HG03280 (cell line): ENCODE data around the gene GNRHR.
"Not testable (repeated sequence)": the region's sequence is repeated elsewhere in the genome, so short reads cannot be mapped to it uniquely, and the experiment has no call there.

Experiments
- ATAC-seq: cut with Tn5 transposase; IDR thresholded peaks from one replicate; pipeline ENCODE4 v1.9.1; 2021; ENCODE audit warnings: mild to moderate bottlenecking, moderate library complexity; ENCODE audit not compliant: unreplicated experiment

Gene GNRHR

DNA sequence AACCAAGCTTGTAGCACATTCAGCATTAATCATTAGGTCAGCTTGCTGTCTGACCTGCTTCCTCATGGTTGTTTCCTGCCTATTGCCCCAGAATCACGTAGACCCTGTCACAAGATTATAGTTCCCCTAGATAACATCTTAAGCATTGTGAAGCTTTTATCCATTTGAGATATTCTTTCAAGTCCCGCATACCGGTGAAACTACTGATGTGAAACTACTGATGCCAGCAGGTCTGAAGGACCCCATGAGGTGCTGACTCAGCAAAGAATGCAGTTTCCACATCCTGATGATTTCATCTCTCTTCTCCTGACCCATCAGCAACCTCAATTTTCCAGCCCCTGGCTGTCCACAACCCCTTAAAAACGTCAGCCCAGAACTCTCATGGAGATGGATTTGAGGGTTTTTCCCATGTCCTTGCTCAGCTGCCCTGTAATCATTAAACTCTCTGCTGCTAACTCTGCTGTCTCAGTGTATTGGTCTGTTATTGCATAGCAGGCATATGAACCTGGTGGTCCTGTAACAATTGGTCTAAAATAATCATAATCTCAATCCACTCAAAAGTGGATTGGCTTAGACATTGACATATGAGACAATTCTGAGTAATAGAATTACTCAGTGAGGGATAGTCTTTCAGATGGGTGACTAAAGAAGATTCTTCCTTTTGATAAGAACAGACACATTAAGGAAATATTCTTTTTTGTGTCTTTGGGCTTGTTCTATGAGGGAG lies 26.9 kb downstream of the GNRHR start:
- no peak for ATAC-seq

DNA sequence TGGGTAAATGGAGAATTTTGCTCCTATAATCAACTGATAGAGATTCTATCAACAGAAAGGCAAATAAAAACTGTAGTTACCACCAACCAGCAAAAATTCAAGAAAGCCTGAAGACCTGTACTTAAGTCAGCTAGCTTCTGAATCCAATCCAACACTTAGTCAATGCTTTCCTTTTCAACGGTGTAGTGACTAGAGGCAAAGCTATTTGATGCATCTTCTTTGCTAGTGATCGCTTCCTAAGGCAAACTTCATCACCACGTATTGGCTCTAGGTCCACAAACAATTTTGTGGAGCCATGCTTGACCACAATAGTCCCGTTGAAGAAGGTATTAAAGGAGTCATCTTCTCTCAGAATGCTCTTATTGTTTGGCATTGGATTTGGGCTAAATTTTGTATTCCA lies 28.2 kb downstream of the GNRHR start:
- no peak for ATAC-seq

DNA sequence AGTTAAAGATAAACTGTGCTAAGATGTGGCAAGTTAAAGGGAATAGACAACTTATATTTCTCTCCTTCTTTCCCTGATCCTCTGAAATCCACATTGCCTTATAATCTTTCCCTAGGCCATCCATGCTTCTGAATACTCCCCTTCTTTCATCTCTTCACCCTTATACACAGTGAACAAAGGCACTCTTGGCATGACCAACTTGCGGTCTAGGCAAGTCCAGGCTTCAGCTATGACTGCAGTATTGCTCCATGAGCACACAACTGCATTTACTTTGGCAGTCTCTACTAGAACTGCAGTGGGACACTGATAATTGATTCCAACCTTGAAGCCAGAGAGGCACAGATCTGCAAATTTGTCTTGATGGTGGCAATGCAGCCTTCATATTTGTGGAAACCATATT lies 29.1 kb downstream of the GNRHR start:
- ATAC-seq: no peak

DNA sequence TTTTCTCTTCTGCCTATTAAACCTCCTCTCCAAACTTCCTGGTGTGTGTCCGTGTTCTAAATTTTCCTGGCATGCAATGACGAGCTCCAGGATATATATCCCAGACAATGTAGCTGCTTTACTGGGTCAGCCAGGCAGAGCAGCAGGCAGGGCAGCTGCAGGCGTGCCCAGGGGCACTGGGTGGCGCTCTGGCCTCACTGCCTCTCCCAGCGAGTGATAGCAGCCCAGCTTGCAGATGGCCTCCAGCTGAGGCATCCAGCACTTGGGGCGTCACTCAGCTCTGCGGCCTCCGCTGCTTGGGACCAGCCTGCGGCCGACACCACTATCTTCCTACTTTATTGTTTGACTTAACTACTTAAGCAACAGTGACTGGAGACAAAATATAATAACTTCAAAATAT lies 30.2 kb downstream of the GNRHR start:
- no peak for ATAC-seq

DNA sequence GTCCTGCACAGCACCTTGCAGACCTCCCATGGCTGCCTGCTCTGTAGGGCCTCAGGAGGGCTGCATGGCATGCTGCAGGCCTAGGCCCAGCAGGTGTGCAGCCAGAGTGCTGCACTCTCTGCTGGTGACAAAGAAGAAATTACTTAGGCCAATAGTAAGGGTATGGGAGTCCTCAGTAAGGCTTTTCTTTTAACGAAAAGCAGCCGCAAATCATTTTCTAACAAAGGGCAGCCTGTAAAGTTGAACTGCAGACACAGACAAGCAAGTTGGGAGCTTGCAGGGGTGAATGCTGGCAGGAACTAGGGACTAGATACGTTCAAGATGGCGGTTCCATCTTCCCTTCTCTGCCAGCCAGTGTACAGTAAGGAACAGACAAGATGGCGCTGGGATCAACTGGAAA lies 30.8 kb downstream of the GNRHR start:
- ATAC-seq: no peak

DNA sequence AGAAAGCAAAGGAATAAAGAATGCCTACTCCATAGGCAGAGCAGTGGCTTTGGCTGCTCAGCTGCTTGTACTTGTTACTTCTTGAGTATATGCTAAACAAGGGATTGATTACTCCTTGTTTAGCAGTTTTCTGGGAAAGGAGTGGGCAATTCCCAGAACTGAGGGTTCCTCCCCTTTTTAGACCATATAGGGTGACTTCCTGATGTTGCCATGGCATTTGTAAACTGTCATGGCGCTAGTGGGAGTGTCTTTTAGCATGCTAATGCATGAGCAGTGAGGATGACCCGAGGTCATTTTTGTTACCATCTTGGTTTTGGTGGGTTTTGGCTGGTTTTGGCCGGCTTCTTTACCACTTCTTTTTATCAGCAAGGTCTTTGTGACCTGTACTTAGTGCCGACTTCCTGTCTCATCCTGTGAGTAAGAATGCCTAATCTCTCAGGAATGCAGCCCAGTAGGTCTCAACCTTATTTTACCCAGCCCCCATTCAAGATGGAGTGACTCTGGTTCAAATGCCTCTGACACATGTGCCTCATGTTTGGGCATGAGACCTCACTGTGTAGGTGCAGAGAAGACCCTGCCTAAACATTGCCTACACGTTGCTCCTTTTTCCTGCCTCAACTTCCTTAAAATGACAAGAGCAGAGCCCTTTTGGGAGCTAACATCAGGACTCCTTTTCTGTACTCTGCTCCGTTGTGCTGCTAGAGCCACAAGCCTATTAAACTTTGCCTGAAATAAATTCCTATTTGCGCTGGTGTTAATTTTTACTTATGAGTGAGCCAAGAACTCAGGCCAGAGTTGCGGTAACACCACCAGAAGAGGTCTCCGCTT lies 32.2 kb downstream of the GNRHR start:
- ATAC-seq: no peak

DNA sequence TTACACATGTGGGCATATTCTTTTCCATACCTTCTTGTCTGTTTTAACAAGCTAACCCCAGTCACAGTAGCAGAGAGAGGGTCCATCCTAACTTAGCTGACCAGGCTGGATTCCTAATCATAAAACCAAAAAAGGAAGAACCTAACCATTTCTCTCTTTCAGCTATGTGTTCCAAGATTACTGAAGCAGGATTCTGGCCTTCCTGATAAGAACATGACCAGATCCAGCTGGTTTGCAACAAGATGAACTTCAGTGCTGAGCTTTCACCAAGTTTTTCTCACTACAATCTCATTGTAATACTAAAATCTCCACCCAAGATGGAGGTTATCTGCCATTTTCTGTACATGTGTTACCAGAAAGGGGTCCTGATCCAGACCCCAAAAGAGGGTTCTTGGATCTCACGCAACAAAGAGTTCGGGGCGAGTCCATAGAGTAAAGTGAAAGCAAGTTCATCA lies 32.8 kb downstream of the GNRHR start:
- no peak for ATAC-seq

DNA sequence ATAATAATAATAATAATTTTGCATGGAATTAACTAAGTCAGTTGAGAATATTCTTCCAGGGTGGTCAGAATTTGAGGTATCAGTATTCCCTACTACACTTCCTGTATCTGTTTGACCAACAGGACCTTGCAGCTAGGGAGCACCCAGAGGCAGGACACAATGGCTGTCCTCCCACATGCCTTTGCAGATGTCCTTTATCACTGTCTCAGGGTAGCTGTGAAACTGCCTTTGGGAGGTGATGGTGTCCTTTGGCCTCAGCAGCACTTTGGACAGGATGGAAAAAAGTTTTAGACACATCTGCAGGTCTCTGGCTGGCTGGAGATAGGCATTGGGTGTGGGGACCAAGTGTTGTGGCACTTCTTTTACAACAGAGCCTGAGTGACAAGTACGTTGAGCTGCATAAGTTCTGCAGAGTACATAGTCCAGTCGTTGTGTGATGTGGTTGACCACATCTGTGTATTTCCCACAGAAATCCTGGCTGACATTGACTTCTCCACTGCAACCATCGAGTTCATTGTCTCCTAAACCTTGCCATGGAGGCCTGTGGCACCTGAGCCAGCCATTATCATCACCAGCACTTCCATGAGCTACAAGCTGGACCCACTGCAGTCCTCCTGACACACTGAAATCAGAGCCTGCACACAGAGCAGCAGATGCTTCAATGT lies 34.1 kb downstream of the GNRHR start:
- ATAC-seq: no peak

DNA sequence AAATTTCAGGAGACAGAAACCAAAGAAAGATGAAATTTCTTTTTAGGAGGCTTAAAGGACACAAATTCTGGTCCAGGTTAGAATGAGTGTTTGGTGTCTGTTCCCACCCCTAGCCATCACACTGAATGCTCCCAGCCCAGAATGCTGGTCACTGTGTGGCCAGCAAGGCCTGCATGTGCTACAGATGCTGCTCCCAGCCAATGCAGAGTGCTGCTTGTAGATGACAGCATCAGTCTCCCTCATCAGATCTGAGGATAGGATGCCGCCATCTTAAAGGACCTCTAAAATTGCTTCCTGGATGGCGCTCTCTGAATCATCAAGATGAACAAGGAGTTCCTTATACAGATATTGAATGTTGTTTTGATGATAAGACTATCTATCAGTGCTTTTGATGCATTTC lies 35.3 kb downstream of the GNRHR start:
- no peak for ATAC-seq

DNA sequence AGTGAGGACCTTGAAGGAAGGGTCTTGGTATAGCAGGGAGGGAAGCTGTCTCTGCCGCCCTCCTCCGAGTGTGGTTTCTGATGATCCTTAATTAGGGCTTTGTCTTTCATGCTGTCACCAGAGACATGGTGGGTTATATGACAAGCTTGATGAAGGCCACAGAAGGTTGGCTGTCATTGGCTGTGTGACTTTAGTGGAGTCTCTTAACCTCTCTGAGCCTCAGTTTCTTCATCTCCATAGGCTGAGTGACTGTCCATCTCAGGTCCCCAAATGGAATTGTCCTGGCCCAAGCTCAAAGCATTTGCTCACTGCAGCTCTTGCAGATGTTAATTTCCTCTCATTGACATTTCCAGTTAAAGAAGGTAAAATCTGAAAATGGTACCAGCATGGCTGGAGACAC lies 36.6 kb downstream of the GNRHR start:
- no peak for ATAC-seq

DNA sequence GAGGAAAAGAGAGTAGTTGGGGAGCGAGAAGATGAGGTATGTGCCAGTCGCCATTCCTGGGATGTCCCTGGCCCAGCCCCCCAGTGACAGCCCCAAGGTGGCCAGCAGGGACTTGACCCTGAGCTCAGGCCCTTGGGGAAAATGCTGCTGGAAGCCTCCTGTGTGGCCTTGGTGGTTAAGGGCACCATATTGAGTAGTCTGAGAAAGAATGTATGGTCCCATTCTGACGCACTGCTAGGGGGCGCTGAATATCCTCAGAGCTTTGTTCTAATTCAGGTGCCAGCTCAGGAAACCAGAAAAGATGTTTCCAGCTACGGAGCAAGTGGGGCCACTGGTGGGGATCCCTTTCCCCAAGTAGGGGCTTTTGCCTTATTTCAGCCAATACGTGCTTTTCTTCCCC lies 39.2 kb downstream of the GNRHR start:
- ATAC-seq: no peak

DNA sequence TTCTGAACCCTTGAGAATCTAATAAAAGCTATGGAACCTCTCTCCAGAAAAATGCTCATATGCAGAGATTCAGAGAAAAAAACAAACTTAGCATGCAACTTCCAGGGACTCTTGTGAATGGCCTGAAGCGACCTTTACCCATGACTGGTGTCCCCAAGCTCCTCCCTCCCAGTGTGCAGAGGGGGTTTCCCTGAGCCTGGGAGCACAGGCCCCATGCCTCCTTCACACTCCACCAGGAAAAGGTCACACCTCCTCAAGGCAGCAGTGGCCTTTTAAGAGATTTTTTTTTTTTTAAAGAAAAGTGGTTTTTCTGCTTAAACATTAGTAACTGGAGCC lies 40.0 kb downstream of the GNRHR start:
- no peak for ATAC-seq

DNA sequence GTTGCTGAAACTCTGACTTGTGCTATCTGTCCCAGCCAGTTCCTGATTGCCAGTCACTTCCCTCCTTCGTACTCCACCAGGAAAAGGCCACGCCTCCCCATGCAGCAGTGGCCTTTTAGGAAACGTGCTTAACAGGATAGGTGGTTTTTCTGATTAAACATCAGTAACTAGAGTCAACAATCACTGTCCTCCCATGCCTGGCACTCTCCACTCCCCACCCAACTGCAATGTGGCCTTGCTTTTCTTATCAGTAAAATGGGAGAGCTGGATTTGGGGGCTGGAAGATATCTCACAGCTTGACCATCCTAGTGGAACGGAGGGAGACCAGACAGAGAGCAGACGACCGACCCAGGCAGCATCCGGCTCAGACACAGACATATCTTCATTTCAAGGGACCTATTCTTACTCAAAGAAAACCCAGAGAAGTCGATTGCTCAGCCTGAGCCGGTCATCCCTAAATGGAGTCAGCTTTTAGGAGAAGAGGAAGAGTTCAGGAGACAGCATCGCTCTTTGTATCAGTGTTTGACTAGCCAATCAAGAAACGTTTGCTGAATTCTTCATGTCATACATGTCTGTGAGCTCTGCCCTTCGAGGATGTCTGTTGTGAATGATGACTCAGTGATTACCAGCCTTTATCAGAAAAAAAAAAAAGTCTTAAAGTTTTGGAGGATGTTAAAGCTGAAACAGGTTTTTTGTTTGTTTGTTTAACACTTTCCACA lies 40.5 kb downstream of the GNRHR start:
- ATAC-seq: no peak

DNA sequence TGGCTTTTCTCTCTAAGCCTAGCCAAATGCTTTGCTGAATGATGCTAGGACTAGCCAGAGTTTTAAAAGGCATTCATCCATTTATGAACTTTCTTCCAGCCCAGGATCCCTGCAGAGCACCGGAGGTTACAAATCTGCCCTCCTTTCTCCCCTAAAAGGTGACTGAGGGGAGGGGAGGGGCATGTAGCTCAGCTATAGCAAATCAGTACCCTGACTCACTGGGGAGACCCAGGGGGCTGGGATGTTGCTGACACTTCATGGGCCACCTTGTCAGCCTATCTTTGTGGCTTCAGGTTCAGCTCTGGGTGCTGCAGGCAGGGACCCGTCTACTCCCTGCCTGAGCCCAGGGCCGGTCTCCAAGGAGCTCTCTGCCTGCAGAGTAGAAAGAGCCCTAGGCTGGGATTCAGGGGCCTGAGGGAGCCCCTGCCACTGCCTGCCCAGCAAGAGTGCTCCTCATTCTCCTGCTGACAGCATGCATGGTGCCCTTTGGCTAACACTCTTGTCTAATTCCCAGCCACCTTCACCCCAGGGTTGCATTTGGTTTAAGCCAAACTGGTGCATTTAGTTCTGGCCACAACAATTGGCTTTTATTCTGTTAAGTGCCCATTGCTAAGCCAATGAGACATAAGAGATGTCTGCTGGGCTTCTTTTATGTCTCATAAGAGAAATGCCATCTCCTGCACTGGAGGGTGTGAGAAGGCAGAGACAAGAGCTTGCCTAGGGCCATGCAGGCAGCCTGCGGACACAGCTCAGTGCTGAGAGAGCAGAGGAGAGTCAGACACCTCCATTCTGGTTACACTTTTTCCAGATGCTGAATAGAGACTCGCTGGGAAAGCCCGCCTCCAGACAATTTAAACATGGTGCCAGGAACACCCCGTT lies 41.3 kb downstream of the GNRHR start:
- no peak for ATAC-seq

DNA sequence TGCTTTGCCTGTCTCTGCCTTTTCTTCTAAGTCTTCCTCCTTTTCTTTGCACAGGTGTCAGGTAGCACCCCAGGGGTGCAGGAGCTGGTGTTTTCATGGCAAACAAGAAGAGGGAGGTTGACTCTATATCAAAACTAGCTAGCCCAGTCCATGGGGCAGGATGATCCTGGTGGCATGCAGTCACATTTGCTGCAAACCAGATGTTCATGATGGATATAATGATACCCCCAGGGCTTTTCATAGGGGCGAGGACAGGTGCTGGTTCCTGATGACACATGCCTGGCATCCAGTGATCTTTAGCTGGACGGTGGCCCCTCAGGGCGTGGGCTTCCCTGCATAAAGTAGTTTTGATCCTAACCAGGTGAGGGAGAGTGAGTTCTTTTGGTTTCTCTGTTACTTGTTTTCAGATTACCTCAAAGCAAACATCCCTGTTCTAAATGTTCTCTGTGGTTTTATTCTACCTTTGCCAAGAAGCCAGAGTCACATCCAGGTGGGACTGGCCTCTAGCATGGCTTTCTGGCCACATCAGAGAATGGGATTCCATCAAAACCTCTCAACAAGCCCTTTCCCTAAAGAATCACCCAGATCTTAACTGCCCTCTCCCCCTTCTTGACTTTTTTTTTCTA lies 42.1 kb downstream of the GNRHR start:
- ATAC-seq: no peak

DNA sequence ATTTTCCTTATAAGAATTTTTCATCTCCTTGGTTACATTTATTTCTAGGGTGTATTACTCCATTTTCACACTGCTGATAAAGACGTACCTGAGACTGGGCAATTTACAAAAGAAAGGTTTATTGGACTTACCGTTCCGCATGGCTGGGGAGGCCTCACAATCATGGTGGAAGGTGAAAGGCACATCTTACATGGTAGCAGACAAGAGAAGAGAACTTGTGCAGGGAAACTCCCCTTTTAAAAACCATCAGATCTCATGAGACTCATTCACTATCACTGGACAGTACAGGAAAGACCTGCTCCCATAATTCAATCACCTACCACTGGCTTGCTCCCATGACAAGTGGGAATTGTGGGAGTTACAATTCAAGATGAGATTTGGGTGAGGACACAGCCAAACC lies 47.5 kb downstream of the GNRHR start:
- not testable (repeated sequence) for ATAC-seq

DNA sequence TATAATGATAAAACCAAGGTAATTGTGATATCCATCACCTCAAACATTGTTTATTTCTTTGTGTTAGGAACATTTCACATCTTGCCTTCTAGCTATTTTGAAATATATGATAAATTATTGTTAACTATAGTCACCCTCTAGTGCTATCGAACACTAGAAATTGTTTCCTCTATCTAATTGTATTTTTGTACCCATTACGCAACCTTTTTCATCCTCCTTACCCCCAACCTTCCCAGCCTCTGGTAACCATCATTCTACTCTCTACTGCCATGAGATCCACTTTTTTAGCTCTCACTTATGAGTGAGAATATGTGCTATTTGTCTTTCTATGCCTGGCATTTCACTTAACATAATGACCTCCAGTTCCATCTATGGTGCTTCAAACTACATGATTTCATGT lies 49.3 kb downstream of the GNRHR start:
- ATAC-seq: no peak

DNA sequence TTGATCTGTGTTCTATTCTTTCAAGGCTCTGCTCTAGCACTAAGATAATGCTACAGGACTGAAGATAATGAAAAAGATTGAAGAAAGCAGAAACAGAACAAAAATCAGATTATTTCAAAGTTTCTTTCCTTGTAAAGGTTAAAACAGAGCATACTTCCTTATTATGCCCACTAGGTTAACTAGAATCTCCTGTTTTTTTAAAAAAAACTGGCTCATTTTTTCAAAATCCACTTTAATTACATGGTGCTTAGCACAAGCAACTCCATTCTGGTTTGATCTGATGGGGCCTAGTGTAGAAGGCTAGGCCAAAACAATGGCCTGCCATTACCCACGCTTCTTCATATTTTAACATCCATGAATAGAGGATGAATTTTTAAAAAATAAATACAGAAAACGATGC lies 52.0 kb downstream of the GNRHR start:
- no peak for ATAC-seq

DNA sequence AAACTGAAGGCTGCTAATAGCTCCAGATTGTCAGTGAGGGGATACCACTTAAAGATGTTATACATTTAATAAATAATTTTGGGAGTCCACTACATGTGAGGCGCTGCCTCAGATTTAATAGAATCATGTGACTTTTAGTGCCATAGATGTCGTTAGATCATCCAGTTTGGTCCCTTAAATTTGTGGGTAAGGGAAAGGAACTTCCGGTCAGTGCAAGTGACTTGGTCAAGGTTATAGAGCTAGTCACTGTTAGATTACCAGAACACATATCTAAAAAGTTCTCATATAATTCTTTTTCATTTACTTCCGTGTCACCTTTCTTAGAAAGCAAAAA lies 52.7 kb downstream of the GNRHR start:
- no peak for ATAC-seq
